Mesothelial cell of epicardium (in vitro differentiated cells): Measurements from ENCODE around the gene RANBP17. TPM values are rescaled to one million over a fixed set of nuclear protein-coding genes. Genes with fewer than 3 reads are reported as not detected.

ENCODE experiments used
- DNase-seq, 2 experiments: peaks; one replicate each; pipeline ENCODE4 v3.0.0; 2021; ENCODE audit warnings: low spot score in 2 of 2; ENCODE audit not compliant: unreplicated experiment in 2 of 2
- H3K27ac Mint-ChIP-seq: 2 replicates; pipeline ENCODE4 v1.8.0; 2021; ENCODE audit warnings: mixed read lengths
- H3K27me3 Mint-ChIP-seq: 2 replicates; pipeline ENCODE4 v1.8.0; 2021; ENCODE audit warnings: low read depth, mixed read lengths
- H3K36me3 Mint-ChIP-seq: 2 replicates; pipeline ENCODE4 v1.8.0; 2021; ENCODE audit warnings: mixed read lengths
- H3K4me1 Mint-ChIP-seq: 2 replicates; pipeline ENCODE4 v1.8.0; 2021; ENCODE audit warnings: mixed read lengths
- H3K4me3 Mint-ChIP-seq: 2 replicates; pipeline ENCODE4 v1.8.0; 2021; ENCODE audit warnings: mild to moderate bottlenecking, moderate library complexity, mixed read lengths
- H3K9me3 Mint-ChIP-seq: 2 replicates; pipeline ENCODE4 v1.8.0; 2021; ENCODE audit warnings: mixed read lengths
- CTCF ChIP-seq: fragments of 200-600 bp; sonication (generic); IDR thresholded peaks from one replicate; pipeline ENCODE4 v1.5.0; 2021; ENCODE audit warnings: antibody characterized with exemption; ENCODE audit not compliant: unreplicated experiment
- total RNA-seq: library from RNA; stranded (reverse); gene quantifications from 3 replicates; pipeline ENCODE4 v1.2.1, GENCODE V29; 2021

The RANBP17 gene
- total RNA-seq, 1 donor from 2014 or later = 60.8 TPM

- Mint-ChIP-seq H3K36me3 (no peaks in the 10 kb centered on the region), H3K9me3 (no peaks in the 10 kb centered on the region), H3K4me3 (peak overlapping the region; percentile 58), H3K27ac (no peak overlapping the region), H3K27me3 (peaks cover 53% of the 10 kb centered on the region), H3K4me1 (no peaks in the 10 kb centered on the region)
- TF ChIP-seq CTCF = no peak
- DNase-seq = peak in 1 of 2 experiments; percentile 56
Measured at GRCh38 chr5:171336521-171337209, 474.8 kb downstream of the RANBP17 start.

DNA sequence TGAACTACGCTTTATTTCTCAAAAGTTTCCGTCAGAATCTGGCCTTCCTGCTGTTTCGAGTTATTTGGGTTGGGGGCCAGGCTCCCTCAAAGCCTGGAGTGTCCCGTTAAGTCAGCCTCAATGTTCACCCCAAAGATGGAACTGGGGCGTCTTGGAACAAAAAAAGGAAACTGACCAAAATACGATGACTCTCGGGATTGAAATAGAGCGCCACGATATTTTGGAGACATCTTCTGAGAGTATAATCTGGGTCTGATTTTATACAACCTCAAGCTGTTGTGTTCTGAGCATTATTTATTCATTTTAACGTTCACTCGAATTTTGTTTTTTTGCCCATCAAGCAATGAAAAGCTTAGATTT, 475.4 kb downstream of the RANBP17 start:
- Mint-ChIP-seq H3K36me3 (no peaks in the 10 kb centered on the region), H3K27ac (no peak overlapping the region), H3K27me3 (peaks cover 47% of the 10 kb centered on the region), H3K4me3 (peak overlapping the region; percentile 58), H3K9me3 (no peaks in the 10 kb centered on the region), H3K4me1 (no peaks in the 10 kb centered on the region)
- no peak for DNase-seq
- no peak for TF ChIP-seq CTCF

GRCh38 chr5:171340042-171340441, 478.2 kb downstream of the RANBP17 start:
- no peak overlapping the region for H3K27ac Mint-ChIP-seq
- TF ChIP-seq CTCF = no peak

DNA sequence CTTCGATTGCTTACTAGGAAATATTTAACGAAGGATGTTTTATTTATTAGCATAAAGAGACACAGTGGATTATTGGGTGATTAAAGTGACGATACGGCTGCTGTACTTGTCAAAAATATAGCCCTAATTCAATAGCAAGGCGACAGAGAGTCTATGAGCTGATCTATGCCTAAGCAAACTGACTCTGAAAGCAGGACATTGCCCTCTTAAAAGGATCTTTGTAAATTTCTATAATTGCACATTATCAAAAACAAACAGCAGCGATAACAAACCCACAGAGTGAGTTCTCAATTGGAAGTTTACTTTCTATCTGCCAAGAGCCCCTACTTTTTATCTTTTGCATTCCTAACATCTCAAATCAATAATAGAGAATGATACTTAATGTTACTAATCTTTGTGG, 478.7 kb downstream of the RANBP17 start:
- H3K27me3 Mint-ChIP-seq = peaks cover 25% of the 10 kb centered on the region

More at GRCh38 chr5:171340042-171340441, 478.2 kb downstream of the RANBP17 start:
- Mint-ChIP-seq H3K36me3 (no peaks in the 10 kb centered on the region), H3K27me3 (peaks cover 30% of the 10 kb centered on the region), H3K4me3 (no peak overlapping the region), H3K4me1 (no peaks in the 10 kb centered on the region), H3K9me3 (no peaks in the 10 kb centered on the region)
- DNase-seq = no peak

DNA sequence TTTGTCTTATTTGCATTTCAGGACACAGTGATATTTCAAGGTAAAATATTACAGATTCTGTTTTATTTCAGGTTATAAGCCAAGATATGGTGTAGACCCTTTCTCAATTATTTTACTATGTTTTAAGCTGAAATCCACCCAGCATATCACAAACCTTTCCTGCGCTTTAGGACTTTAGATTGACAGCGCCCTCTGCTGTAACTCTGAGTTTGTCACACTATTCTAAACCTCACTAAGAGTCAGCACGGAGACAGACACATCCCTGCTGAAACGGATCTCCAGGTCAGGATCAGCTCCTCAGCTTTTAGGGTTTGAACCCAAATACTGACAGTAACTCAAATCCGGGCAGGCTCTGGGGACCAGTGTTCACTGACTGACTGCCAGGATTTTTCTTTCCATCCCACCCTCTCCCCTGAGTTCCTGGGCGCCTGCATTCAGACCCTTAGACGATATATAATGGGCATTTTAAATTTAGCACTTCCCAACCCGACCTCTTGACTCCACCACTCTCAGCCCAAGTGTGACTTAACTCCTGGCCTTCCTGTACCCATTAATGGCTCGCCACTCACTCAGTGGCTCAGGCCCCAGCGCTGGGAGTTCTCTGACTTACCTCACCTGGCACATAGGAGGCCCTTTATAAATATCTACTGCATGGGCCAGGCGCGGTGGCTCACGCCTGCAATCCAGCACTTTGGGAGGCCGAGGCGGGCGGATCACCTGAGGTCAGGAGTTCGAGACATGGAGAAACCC, 480.7 kb downstream of the RANBP17 start:
- H3K27me3 Mint-ChIP-seq = peaks cover 11% of the 10 kb centered on the region
- H3K36me3 Mint-ChIP-seq = no peaks in the 10 kb centered on the region
- no peak overlapping the region for H3K4me3 Mint-ChIP-seq
- TF ChIP-seq CTCF = peak; percentile 51
- no peaks in the 10 kb centered on the region for H3K4me1 Mint-ChIP-seq
- H3K9me3 Mint-ChIP-seq = no peaks in the 10 kb centered on the region
- no peak overlapping the region for H3K27ac Mint-ChIP-seq
- DNase-seq = no peak

More for the DNA sequence above, 478.7 kb downstream of the RANBP17 start:
- Mint-ChIP-seq H3K4me1 (no peaks in the 10 kb centered on the region), H3K27ac (no peak overlapping the region), H3K36me3 (no peaks in the 10 kb centered on the region), H3K9me3 (no peaks in the 10 kb centered on the region), H3K4me3 (no peak overlapping the region)
- no peak for DNase-seq
- TF ChIP-seq CTCF = no peak
